SK-N-SH treated with all-trans-retinoic acid at 6 μM for 48 hours (cell line): ENCODE results near the gene FUT7.

Experiments
- ATAC-seq: fragments of 200-7000 bp; cut with Tn5 transposase; 3 replicates; pipeline ENCODE4 v1.9.1; 2020; ENCODE audit warnings: mild to moderate bottlenecking, moderate library complexity
- ARNTL ChIP-seq: fragments of 450-650 bp; formaldehyde crosslinking; IDR thresholded peaks from 2 replicates; pipeline ENCODE4 v1.5.0; 2020; ENCODE audit warnings: low read depth, mild to moderate bottlenecking, moderate library complexity, borderline replicate concordance
- BACH2 ChIP-seq: fragments of 250-450 bp; sonication (Bioruptor Pico); IDR thresholded peaks from 2 replicates; pipeline ENCODE4 v1.9.0; 2021; ENCODE audit warnings: mild to moderate bottlenecking, borderline replicate concordance
- CREB5 ChIP-seq: fragments of 250-450 bp; sonication (Bioruptor Pico); IDR thresholded peaks from 2 replicates; pipeline ENCODE4 v1.5.1; 2020; ENCODE audit warnings: low read depth, mild to moderate bottlenecking, moderate library complexity
- GLIS3 ChIP-seq: fragments of 250-450 bp; sonication (Bioruptor Pico); IDR thresholded peaks from 2 replicates; pipeline ENCODE4 v1.5.0; 2020; ENCODE audit warnings: mild to moderate bottlenecking, moderate library complexity
- ISL1 ChIP-seq: fragments of 250-450 bp; sonication (Bioruptor Pico); IDR thresholded peaks from 2 replicates; pipeline ENCODE4 v2.1.2; 2022; ENCODE audit warnings: mild to moderate bottlenecking, moderate library complexity
- OSR1 ChIP-seq: fragments of 250-450 bp; sonication (Bioruptor Pico); IDR thresholded peaks from 2 replicates; pipeline ENCODE4 v1.8.0; 2022; ENCODE audit warnings: moderate library complexity, mild to moderate bottlenecking, inconsistent platforms
- TCF4 ChIP-seq: fragments of 250-450 bp; sonication (Bioruptor Pico); IDR thresholded peaks from 2 replicates; pipeline ENCODE4 v1.8.0; 2021; ENCODE audit warnings: mild to moderate bottlenecking, moderate library complexity, borderline replicate concordance
- TOX ChIP-seq: fragments of 250-450 bp; sonication (Bioruptor Pico); IDR thresholded peaks from 2 replicates; pipeline ENCODE4 v1.8.0; 2021; ENCODE audit warnings: mild to moderate bottlenecking, moderate library complexity, borderline replicate concordance
- ZFP30 ChIP-seq: fragments of 450-650 bp; formaldehyde crosslinking; IDR thresholded peaks from 2 replicates; pipeline ENCODE4 v1.5.0; 2022; ENCODE audit warnings: mild to moderate bottlenecking, moderate library complexity
- ZNF565 ChIP-seq: fragments of 450-650 bp; formaldehyde crosslinking; conservative IDR thresholded peaks from 2 replicates; pipeline ENCODE4 v1.5.0; 2020; ENCODE audit warnings: low read depth, mild to moderate bottlenecking, moderate library complexity
- ZNF70 ChIP-seq: fragments of 450-650 bp; formaldehyde crosslinking; IDR thresholded peaks from 2 replicates; pipeline ENCODE4 v1.5.0; 2020; ENCODE audit warnings: mild to moderate bottlenecking, moderate library complexity
- ZNF8 ChIP-seq: fragments of 450-650 bp; formaldehyde crosslinking; IDR thresholded peaks from 2 replicates; pipeline ENCODE4 v1.5.0; 2020; ENCODE audit warnings: mild to moderate bottlenecking, moderate library complexity
- TF ChIP-seq, protein P1 (sequence below): fragments of 250-450 bp; sonication (Bioruptor Pico); IDR thresholded peaks from 2 replicates; pipeline ENCODE4 v1.8.0; 2020; ENCODE audit warnings: mild to moderate bottlenecking, moderate library complexity, borderline replicate concordance
- TF ChIP-seq, protein P2 (sequence below): fragments of 250-450 bp; sonication (Bioruptor Pico); IDR thresholded peaks from 2 replicates; pipeline ENCODE4 v1.5.0; 2020; ENCODE audit warnings: mild to moderate bottlenecking, moderate library complexity

Gene FUT7

DNA sequence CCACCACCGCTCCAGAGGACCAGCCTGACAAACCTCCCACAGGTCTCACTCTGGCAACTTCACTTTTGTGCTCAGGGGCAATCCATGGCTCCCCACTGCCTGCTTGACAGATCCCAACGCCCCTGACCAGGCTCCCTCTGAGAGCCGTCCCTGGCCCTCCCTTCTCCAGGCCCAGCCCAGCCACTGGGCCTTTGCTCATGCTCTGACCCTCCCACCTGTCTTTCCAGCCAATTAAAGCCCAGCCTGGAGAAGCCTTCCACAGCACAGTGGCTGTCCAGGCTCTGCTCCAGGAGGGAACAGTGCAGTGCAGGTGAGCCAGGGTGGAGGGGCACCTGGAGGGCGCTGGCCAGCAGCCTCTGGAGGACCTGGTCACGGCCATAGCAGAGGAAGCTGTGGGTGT is 18.7 kb upstream of the FUT7 start (continued):
- TF ChIP-seq, protein P1, sequence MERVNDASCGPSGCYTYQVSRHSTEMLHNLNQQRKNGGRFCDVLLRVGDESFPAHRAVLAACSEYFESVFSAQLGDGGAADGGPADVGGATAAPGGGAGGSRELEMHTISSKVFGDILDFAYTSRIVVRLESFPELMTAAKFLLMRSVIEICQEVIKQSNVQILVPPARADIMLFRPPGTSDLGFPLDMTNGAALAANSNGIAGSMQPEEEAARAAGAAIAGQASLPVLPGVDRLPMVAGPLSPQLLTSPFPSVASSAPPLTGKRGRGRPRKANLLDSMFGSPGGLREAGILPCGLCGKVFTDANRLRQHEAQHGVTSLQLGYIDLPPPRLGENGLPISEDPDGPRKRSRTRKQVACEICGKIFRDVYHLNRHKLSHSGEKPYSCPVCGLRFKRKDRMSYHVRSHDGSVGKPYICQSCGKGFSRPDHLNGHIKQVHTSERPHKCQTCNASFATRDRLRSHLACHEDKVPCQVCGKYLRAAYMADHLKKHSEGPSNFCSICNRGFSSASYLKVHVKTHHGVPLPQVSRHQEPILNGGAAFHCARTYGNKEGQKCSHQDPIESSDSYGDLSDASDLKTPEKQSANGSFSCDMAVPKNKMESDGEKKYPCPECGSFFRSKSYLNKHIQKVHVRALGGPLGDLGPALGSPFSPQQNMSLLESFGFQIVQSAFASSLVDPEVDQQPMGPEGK (CRISPR knock-in tag), result no peak
- TF ChIP-seq, protein P2, sequence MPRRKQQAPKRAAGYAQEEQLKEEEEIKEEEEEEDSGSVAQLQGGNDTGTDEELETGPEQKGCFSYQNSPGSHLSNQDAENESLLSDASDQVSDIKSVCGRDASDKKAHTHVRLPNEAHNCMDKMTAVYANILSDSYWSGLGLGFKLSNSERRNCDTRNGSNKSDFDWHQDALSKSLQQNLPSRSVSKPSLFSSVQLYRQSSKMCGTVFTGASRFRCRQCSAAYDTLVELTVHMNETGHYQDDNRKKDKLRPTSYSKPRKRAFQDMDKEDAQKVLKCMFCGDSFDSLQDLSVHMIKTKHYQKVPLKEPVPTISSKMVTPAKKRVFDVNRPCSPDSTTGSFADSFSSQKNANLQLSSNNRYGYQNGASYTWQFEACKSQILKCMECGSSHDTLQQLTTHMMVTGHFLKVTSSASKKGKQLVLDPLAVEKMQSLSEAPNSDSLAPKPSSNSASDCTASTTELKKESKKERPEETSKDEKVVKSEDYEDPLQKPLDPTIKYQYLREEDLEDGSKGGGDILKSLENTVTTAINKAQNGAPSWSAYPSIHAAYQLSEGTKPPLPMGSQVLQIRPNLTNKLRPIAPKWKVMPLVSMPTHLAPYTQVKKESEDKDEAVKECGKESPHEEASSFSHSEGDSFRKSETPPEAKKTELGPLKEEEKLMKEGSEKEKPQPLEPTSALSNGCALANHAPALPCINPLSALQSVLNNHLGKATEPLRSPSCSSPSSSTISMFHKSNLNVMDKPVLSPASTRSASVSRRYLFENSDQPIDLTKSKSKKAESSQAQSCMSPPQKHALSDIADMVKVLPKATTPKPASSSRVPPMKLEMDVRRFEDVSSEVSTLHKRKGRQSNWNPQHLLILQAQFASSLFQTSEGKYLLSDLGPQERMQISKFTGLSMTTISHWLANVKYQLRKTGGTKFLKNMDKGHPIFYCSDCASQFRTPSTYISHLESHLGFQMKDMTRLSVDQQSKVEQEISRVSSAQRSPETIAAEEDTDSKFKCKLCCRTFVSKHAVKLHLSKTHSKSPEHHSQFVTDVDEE (CRISPR knock-in tag), result no peak
- no peak for TF ChIP-seq TCF4 (CRISPR knock-in tag)
- TF ChIP-seq, all 23 proteins: peak for 0

DNA sequence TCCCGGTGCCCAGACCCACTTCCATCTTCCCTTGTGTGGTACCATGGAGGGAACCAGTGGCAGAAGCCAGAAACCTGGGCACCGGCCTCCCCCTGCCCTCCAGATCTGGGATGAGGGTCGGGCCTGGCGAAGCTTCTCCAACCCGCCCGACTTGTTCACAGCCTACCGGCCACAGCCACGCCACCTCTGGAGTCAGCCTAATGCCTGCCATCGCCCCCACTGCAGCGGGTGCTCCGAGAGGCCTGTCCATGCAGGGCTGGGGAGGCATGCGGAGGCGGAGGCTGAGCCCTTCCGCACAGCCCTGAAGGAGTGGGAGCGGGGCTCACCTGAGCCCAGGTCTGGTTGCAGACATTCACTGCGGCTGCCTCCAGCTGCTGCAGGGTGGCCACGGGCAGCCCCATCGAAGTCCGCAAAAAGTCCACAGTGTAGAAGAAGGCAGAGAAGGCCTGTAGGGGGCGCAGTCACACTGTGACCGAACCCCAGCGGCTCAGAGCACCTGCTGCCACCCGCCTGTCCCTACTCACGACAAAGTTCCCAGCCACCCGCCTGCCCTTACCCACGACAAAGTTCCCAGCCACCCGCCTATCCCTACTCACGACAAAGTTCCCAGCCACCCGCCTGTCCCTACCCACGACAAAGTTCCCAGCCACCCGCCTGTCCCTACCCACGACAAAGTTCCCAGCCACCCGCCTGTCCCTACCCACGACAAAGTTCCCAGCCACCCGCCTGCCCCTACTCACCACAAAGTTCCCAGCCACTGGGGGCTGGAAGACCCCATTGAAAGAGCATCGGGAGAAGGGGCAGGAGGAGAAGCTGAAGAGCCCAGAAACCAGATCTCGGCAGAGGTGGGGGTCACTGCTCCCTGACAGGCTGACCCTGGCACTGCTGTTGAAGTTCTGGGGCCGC is 17.9 kb upstream of the FUT7 start:
- no peak for TF ChIP-seq ZNF565 (CRISPR knock-in tag)
- no peak for TF ChIP-seq BACH2 (CRISPR knock-in tag)
- TF ChIP-seq ARNTL (CRISPR knock-in tag), result no peak
- no peak for TF ChIP-seq ZNF8 (CRISPR knock-in tag)
- TF ChIP-seq TOX (CRISPR knock-in tag), result no peak
- TF ChIP-seq ZNF70, result no peak
- TF ChIP-seq, protein P1 (CRISPR knock-in tag), result no peak
- TF ChIP-seq ISL1, result no peak
- TF ChIP-seq CREB5 (CRISPR knock-in tag), result no peak
- no peak for TF ChIP-seq TCF4 (CRISPR knock-in tag)
- no peak for TF ChIP-seq OSR1
- no peak for TF ChIP-seq GLIS3
- TF ChIP-seq, protein P2 (CRISPR knock-in tag), result no peak
- TF ChIP-seq ZFP30 (CRISPR knock-in tag), result no peak
- TF ChIP-seq, all 23 proteins: peak for 0
- ATAC-seq, result peak; percentile 74

DNA sequence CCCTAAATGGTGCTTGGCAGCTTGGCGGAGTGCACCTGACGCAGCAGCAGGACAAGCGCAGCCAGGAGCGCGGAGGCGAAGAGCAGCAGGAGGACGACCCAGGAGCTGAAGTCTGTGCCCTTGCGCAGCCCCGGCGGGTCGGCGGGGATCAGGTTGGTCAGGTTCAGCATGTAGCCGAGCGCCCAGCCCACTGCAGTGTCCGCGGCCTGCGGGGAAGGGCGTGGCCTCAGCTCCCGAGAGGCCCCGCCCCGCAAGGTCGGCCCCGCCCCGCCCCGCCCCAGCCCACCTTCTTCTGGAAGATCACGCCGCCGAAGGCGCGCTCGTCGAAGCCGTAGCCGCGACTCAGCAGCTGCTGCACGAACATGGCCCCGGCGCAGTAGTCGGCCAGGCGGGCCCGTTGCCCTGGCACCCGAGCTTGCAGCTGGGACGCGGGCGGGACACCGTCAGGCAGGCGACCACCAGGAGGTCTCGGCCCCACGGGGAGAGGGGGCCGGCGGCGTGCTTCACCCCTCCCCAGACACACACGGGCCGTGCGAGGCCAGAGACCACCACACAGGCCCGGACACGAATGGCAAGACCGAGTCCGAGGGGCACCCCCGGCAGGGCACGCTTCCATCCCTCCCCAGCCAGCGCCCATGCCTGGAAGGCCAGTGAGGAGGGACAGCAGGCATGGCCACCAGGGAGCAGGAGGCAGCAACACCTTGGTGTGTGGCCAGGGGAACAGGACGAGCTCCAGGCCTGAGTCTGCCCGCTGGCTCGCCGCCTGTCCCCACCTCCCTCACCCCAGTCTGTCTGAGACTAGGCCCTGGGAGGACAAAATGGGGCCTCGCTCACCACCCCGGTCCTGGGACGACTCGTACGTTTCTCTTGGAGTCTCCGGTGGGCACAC is 17.0 kb upstream of the FUT7 start:
- TF ChIP-seq BACH2 (CRISPR knock-in tag), result no peak
- ATAC-seq, result no peak
